K562 (cell line): Measurements from ENCODE around the gene PDE6G. TPM values are rescaled to one million over a fixed set of nuclear protein-coding genes. Genes with fewer than 3 reads are reported as not detected.
A peak's percentile ranks its signal among the peaks of the same experiment; 100 is the strongest.

Experiments used
- ARID4B ChIP-seq: sonication (generic); formaldehyde crosslinking; IDR thresholded peaks from 2 replicates; pipeline ENCODE4 v1.8.0; 2022; ENCODE audit warnings: mild to moderate bottlenecking, missing genetic modification reagents
- BRD4 ChIP-seq: fragments of 200-600 bp; sonication (generic); IDR thresholded peaks from 2 replicates; pipeline ENCODE4 v1.6.1; 2017; ENCODE audit warnings: inconsistent platforms
- CTCFL ChIP-seq: IDR thresholded peaks from 2 replicates; pipeline ENCODE4 v1.6.1; 2011; ENCODE audit warnings: borderline replicate concordance, low read depth, mild to moderate bottlenecking, moderate library complexity, low read length; ENCODE audit not compliant: insufficient read depth, poor library complexity, severe bottlenecking
- DACH1 ChIP-seq: fragments of 450-650 bp; IDR thresholded peaks from 2 replicates; pipeline ENCODE4 v1.6.1; 2018; ENCODE audit not compliant: partially characterized antibody
- HNRNPLL ChIP-seq: fragments of 200-400 bp; formaldehyde crosslinking; IDR thresholded peaks from 2 replicates; pipeline ENCODE4 v1.6.1; 2017; ENCODE audit warnings: low read length, low read depth, mild to moderate bottlenecking; ENCODE audit not compliant: poor library complexity, severe bottlenecking
- NFE2L1 ChIP-seq: fragments of 450-650 bp; IDR thresholded peaks from 2 replicates; pipeline ENCODE4 v1.6.1; 2016; ENCODE audit warnings: missing genetic modification characterization, low read depth, mild to moderate bottlenecking, missing compliant biosample characterization, moderate library complexity, borderline replicate concordance
- POLR2AphosphoS5 ChIP-seq: IDR thresholded peaks from 2 replicates; pipeline ENCODE4 v1.6.1; 2011; ENCODE audit warnings: mild to moderate bottlenecking, low read depth, low read length, moderate library complexity; ENCODE audit not compliant: control insufficient read depth, insufficient read depth
- TEAD1 ChIP-seq, 2 experiments: fragments of 450-650 bp in 1 of 2; sonication (generic) in 1 of 2; formaldehyde crosslinking; IDR thresholded peaks; 2 replicates each; pipeline versions ENCODE4 v1.4.0 to v1.8.0; 2020 to 2022; ENCODE audit warnings: mild to moderate bottlenecking in 2 of 2, missing genetic modification reagents in 1 of 2
- UBTF ChIP-seq, 2 experiments: IDR thresholded peaks; 2 replicates each; pipeline ENCODE4 v1.6.1; 2012; ENCODE audit warnings: improper control_type of control experiment in 2 of 2, low read depth in 2 of 2, low read length in 2 of 2, borderline replicate concordance in 1 of 2
- USF2 ChIP-seq: sonication (generic); formaldehyde crosslinking; IDR thresholded peaks from 2 replicates; pipeline ENCODE4 v1.5.0; 2020; ENCODE audit warnings: missing genetic modification reagents
- ZNF280A ChIP-seq: fragments of 450-650 bp; IDR thresholded peaks from 2 replicates; pipeline ENCODE4 v1.6.1; 2018; ENCODE audit warnings: mild to moderate bottlenecking, low read depth; ENCODE audit not compliant: partially characterized antibody
- polyA plus RNA-seq, 8 experiments: library from polyadenylated mRNA; depleted of rRNA in 4 of 8; stranded (reverse) in 5 of 8; unstranded in 3 of 8; fragments of >200 nt; fragmentation: Nextera tagmentation in 2 of 8; fragmentation: Illumina TruSeq in 1 of 8; extraction: Ambion mirVana in 2 of 8; extraction: Trizol in 1 of 8; gene quantifications; 2 replicates each; pipeline versions ENCODE4 v1.2.1 to v1.2.3, GENCODE V29; 2011 to 2014; ENCODE audit warnings: inconsistent platforms in 1 of 8, missing spikeins in 1 of 8
- total RNA-seq, 7 experiments: library from RNA; depleted of rRNA in 6 of 7; stranded (reverse); fragments of >200 nt in 6 of 7; fragmentation: Illumina TruSeq in 2 of 7; extraction: Trizol in 2 of 7; gene quantifications; 2 replicates each; pipeline versions ENCODE4 v1.2.1 to v1.2.3, GENCODE V29; 2011 to 2021; ENCODE audit warnings: low replicate concordance in 1 of 7

PDE6G gene
- total and polyA plus RNA-seq, 9 of the 15 experiments (the other 6 are each of a cell fraction or from before 2014, with no cell fraction given) = 0.14 to 0.59 TPM; not detected in 7

- 0 out of 4 replicates have a peak, but pooled peaks of 1 of the 2 experiments have one; percentile 67 for TF ChIP-seq UBTF (IDR thresholded peaks at IDR 0.05; ENCODE audit: borderline replicate concordance in 1 of 2, low read depth in 2 of 2, low read length in 2 of 2)
- no peak for TF ChIP-seq NFE2L1 (tag)
- peak; percentile 71 to 99; a peak in 3 of 4 replicates for TF ChIP-seq TEAD1 (CRISPR knock-in tag; IDR thresholded peaks at IDR 0.05)
- peak; percentile 33 for TF ChIP-seq ARID4B (CRISPR knock-in tag)
- TF ChIP-seq USF2 (CRISPR knock-in tag) = no peak
- TF ChIP-seq HNRNPLL = peak; percentile 20
- TF ChIP-seq BRD4 = no peak
- TF ChIP-seq DACH1 = no peak
- no peak for TF ChIP-seq ZNF280A
- peak; percentile 40 for TF ChIP-seq CTCFL
- 0 out of 2 replicates have a peak, but pooled peaks have one; percentile 8 for TF ChIP-seq POLR2AphosphoS5
Observed at GRCh38 chr17:81683584-81684441, 27.5 kb upstream of the PDE6G start, which contains the start of the genes ARL16 and HGS (continued).
